GM21723 (cell line): ENCODE measurements around the gene REXO1.
"Not testable (repeated sequence)": the region's sequence is repeated elsewhere in the genome, so short reads cannot be mapped to it uniquely, and the experiment has no call there.

Source experiments
- ATAC-seq: cut with Tn5 transposase; IDR thresholded peaks from one replicate; pipeline ENCODE4 v1.9.1; 2021; ENCODE audit warnings: mild to moderate bottlenecking, moderate library complexity; ENCODE audit not compliant: unreplicated experiment

The REXO1 gene

DNA sequence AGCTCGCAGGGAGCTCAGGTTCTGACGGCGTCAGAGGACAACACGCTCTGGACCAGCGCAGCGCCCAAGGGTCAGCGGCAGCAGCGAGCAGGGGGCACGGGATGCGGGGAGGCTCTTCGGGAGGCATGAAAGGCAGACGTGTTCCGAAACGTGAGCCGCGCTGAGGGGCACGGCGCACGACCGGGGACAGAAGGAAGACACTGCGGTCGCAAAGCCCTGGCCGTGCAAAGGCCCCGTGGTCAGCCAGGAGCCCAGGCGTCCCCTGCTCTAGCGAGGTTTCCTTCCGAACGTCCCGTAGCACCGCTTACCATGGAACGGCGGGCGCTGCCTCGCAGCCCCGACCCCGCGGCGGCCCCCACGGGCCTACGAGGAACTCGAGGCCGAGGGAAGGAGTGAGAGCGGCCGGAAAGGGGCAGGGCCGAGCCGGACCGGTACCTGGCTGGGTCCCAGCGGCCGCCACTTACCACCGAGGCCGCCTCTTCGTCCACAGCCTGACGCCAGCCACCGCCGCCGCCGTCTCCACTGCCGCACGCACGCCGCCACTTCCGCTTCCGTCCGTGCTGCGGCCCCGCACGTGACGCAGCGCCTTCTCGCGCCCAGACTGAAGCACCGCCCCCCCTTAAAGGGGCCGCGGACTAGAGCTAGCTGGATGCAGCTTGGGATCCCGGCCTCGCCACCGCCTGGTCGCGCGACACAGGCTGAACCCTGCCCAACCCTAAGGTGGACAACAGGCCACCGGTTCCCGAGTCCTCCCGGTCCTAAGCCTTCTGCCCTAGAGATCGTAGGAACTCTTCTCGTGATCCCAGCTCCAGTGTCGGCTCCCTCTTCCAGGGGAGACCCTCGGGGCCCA, 27.6 kb upstream of the REXO1 start:
- ATAC-seq, result peak; percentile 85

DNA sequence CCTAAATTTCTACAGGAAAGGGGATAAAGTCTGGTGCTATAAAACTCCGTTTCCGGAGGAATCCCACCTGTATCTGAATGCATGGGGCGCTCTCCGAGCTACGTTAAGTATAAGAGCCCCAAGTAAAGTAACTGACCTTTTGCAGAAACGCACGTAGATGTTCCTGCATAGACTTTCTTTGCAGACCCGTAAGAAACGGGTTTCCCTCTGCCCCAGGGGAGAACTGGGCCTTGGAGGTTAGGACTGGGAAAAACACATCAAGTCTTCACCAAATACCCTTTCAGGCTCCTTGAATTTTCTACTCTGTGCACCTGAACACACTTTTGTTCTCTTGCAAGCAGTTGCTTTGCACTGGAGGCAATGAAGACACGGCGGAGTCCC, 27.0 kb upstream of the REXO1 start:
- ATAC-seq, result not testable (repeated sequence)

DNA sequence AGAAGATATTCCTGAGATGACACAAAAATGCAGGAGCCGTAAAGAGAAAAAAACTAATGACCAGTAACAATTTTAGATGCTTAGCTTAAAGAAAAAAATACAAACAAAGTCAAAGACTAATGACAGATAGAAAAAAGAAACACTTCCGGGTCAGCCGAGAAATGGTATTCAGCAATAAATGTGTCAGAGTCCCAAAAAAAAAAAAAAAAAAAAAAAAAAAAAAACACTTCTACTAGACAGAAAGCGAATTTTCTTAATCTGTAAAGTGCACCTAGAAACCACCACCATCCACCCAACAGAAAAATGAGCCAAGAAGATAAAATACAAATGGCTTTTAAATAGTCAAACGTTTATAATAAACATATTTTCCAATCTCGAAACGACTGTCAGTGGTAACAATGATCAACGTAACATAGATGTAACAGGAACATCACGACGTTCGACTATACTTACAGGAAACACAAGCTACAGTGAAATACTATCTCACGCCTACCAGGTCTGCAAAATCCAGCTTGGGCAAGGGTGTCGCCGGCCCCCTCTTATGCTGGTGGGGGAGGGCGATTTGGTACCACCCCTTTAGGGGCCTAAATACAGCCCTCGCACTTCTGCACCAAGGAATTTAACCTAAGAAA, 26.4 kb upstream of the REXO1 start:
- no peak for ATAC-seq

DNA sequence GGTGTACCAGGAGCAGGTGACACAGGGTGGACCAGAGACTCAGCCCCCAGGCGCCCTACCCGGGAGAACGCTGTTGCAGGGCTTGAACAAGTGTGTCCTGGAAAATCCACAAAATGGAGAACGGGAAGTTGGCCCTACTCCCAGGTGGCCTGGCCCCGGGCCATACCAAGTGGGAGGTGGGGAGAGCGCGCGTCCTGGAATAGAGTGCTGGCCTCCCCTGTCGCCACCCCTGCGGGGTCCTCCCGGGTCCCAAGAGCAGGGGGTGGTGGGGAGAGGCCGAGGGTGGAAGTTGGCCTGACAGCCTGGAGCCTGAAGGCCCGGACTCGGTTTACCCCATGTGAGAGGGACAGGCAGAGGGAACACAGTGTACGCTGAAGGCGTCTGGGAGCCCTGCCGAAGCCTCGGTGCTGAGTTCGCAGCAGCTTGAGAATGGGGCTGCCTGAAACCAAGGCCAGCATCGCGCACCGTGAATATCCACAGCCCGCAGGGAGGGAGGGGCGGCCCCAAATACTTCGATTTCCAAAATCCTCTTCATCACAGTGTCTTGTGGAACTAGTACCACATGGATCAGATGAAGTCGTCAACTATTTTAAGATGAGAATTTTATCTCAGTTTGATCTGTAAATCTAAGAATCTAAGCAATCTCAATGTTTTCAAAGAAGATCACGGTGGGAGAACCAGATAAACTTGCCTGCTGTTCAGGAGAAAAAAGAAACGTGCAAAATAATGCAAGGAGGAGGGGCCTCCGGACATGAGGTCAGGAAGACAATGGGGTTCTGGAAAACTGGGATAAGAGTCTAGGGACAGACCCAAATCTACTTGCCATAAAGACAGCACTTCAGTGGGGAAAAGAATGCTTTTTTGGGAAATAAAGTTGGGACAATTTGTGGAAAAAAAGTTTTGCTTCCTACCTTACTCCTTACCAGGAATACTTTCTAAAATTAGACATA, 25.5 kb upstream of the REXO1 start:
- no peak for ATAC-seq

DNA sequence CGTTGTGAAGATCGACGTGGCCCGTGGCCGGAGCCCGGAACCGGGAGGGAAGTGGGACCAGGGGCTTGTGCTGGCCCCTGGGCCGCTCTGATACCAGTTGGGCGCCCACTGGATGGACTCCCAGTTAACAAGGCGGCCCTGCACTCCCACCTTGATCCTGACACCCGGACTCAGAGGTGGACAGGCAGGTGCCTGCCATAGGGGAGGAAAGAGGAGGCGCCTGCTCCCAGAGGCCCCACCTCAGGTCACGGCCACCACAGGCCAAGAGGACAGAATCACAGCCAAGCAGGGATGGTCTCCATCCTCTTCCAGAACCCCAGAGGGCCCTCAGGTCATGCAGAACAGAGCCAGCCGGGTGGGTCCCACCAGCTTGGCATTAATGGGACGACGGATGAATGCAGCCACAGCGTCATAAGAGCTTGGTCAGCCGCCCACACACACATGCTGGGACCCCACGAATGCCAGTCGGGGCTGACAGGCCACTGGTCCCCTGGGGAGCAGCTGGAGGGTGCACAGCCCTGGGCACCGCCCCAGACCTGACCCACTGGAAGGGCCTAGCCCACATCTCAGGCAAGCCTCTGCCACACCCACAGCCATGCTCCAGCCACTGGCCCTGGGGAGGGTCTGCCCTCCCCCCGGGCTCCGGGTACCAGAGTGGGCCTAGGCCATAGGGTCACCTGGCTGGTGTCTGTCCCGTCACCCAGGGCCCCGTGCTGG, 24.7 kb upstream of the REXO1 start:
- no peak for ATAC-seq

DNA sequence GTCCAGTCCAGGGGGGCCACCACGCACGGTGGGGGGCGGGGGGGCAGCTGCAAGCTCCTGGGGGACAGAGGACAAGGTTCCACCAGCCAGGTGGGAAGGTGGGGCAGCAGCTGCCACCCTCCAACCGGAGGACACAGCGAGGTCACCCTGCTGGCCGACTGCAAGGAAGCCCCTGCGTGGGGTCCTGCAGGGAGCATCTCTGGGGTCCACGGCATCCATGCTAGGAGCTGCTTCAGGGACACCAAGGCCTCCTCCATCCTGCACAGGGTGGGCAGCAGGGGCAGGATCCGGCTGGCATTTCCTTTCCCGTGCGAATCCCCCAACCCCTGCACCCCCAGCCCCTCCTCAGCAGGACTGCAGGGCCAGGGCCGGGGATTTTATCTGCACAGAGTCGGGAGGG, 23.3 kb upstream of the REXO1 start:
- ATAC-seq, result no peak

DNA sequence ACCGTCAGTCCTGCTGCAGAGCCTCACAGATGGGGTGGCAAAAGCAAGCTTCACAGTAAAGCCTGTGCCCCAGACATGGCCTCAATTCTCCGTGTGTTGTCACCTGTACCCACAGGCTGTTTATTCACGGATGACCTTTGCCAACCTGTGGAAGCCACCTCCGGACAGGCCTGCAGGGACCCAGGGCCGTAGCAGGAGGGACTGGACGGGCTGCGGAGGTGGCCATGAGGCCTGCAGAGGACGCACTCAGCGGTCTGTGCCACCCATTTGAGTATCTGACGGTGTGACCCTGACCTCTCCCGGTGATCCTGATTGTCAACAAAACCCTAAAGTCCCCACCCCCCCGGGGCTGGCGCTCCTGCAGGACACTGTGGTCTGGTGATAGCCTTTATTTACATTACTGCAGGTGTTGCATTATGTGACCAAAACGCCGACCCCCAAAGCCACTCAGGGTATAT, 22.9 kb upstream of the REXO1 start:
- no peak for ATAC-seq

DNA sequence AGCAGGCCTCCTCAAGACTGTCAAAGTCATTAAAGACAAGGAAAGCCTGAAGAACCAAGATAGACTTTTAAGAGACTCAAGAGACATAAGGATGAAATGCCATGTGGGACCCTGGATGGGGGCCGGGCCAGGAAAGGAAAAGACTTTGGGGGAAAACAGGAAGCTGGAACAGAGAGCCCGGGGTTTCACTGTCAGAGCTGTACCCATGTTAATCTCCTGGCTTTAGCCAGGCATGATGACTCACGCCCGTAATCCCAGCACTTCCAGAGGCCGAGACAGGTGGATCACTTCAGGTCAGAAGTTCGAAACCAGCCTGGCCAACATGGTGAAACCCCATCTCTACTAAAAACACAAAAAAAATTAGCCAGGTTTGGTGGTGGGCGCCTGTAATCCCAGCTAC, 20.7 kb upstream of the REXO1 start:
- ATAC-seq, result no peak

DNA sequence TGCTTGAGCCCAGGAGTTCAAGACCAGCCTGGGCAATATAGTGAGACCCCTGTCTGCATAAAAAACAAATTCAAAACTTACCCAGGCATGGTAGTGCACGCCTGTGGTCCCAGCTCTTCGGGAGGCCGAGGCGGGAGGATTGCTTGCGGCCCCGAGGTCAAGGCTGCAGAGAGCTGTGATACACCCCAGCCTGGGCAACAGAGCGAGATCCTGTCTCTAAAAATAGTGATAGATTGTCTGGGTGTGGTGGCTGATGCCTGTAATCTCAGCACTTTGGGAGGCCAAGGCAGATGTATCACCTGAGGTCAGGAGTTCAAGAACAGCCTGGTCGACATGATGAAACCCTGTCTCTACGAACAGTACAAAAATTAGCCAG, 19.1 kb upstream of the REXO1 start:
- ATAC-seq, result no peak

DNA sequence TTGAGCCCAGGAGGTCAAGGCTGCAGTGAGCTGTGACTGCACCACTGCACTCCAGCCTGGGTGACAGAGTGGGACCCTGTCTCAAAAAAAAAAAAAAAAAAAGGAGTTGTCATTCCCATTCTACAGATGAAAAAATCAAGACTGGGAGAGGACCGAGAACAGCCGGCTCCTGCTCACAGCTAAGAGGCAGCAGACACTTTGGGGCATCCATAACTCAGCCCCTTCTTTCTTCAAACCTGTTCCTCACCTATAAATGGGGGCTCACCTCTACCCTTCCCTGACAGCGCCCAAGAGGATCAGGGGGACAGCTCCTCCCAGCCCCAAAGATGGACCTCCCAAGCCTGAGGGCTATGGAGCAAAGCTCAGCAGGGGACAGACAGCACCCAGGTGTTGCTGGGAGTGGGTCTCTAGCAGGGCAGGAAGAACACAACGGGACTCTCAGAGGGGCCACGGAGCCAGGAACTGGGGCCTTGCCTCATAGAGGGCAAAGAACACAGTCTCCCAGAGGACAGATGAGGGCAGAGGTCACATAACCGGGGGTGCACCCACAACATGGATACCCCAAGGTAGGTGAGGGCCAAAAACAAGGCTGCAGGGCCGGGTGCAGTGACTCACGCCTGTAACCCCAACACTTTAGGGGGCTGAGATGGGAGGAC, 18.5 kb upstream of the REXO1 start:
- ATAC-seq, result no peak

DNA sequence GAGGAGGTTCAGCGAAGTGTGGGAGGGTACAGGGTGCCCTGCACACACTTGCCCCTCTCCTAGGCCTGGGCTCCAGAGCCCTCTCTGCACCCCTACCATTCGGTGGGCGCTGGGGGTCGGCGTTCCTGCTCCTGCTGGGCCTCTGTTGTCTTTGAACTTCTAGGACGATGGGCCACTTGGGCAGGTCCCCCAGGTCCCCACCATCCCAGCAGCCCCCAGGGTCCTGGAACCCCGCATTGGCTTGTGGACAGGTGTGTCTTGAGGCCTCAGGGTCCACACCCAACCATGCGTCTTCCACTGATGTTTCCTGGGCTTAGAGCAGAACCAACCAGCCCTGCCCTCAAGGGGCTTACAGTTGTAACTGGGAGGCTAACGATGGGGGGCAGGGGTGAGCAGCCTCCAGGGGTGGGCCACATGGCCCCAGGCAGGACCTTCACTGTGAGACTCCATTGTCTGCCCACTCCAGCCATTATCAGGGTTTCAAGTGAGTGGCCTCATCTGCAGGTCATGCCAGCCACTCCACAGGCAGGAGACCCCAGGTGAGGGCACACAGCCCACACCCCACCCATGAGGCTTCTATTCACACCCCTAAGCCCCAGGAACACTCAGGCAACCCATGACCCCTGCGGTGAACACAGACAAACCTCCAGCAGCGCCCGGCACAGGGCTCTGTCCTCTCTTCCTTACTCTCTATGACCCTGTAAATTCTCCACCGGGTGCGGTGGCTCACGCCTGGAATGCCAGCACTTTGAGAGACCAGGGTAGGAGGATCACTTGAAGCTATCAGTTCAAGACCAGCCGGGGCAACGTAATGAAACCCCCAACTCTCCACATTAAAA, 17.1 kb upstream of the REXO1 start:
- ATAC-seq, result no peak

DNA sequence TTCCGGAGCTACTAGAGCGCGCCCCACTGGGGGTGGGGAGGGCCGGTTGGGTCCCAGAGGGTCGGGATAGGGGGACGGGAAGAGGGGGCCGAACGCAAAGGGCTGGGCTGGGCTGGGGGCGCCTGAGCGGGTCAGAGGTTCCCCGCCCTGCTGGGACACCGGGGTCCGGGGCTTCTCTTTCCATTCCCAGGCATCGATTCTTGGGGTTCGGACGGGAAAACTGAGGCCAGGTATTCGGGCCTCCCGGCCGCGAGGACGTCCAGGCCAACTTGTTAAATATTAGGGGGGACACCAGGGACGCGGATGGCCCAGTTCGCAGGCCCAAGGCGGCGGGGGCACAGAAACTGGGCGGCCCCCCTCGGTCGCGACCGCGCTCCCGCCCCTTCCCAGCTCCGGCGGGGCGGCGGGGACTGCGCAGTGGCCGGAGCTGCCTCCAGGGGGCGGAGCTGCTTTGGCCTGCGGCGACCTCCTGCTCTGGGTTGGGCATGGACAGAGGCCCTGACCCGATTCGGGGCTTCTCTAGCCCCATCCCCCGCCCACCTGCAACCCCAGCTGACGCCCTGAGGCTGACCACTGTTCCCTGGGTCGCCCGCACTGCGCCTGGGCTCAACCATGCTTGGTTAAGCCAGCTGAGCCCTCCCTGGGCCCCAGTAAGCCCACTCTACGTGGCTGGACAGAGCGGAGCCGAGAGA, 16.3 kb upstream of the REXO1 start:
- ATAC-seq, result peak; percentile 39

DNA sequence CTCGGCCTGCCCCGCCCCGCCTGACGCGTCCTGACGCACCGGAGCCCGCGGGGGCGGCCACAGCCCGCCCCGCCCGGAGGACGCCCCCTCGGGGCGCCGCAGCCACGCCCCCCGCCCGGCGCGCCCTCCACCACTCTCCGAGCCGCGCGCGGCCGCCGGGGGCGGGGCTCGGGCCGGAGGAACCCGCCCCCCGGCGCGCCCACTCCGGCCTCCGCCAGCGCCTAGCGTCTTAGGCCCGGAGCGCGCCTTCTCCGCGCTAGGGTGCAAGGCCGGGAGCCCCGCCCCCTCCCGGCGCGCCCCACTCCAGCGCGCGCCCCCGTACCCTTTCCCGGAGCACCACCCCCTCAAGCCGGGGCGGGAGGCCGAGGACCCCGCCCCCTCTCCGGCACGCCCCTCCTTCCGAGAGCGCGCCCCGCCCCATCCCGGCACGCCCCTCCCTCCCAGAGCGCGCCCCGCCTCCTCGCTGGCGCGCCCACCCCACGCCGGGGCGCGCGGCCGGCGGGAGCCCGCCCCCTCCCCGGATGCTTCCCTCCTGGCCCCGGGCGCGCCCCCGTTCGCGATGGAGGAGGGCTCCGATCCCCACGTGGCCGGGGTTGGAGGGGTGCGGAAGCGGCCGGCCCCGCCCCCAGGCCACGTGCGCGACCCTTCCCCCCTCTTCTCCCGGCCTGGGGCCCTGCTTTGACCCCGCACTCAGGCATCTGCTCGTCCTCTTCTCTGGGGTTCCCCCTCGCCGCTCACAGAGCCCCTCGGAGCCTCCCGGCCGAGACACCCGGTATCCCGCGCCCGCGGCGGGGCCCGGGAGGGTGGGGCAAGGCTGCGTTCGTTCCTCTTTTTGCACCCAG, 15.6 kb upstream of the REXO1 start:
- peak; percentile 48 for ATAC-seq

DNA sequence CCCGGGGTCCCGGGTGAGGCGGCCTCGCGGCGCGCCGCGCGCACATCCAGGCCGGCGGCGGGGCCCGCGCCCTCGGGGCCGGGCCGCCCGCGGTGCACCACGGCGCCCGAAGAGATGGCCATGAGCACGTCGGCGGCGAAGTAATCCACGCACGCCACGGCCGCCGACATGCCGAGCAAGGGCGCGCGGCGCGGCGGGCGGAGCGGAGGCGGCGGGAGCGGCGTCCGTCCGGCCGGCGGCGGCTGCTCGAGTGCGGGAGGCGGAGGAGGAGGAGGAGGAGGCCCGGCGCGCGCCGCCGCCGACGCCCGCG, 15.0 kb upstream of the REXO1 start, which contains the start of gene KLF16:
Gene KLF16 (minus strand): TSS at position 252 of the 310 bp plus-strand sequence. CDS start 82 bp downstream, at position 170.
- ATAC-seq, result no peak

DNA sequence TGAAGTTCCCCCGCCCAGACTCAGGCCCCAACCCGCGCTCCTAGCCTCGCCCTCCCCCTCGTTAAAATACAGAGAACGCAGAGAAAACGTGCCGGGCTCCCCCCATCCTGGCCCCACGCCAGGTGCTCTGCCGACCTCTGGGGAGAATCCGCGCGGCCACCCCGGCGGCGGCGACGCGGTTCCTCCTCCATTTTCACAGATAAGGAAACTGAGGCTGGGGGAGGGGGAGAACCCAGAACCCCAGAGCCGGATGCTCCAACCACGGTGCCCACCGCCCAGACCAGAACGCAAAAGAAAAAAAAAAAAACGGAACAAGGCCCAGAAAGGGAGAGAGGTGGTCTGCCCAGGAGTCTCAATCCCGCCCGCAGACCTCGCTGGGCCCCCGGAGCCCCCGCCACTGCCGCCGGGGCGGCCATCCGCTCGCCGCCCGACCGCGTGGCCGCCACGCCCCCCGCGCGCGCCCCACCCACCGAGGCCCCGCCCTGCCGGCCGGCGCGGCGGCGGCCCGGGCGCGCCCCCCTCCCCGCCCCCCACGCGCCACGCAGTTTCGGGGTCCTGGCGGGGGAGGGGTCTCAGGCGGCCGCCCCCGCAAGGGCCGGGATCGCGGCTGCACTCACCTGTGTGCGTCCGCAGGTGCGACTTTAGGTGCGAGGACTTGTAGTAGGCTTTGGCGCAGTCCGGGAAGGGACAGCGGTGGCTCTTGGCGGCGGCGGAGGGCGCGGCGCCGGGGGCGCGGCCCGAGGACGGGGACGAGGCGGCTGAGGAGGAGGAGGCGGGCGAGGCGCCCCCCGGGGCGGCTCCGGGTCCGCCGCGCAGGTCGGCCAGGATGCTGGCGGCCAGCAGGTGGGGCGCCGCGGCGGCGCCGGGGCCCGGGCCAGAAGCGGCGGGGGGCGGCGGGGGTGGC, 14.4 kb upstream of the REXO1 start:
- no peak for ATAC-seq

DNA sequence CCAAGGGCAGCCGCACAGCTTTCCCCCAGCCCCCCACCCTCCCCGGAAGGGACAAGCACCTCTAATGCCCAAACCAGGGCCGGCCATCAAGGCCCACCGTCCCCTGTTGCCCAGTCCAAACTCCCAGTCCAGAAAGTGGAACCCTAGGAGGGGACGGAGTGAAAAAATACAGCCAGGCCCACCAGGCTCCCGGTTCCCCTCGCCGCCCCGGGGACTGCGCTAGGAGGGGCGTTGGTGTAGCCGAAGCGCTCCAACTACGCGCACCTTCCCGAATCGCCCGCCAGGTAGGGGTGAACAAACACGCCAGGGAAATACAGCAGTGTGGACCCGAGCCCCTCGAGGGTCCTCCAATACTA, 13.8 kb upstream of the REXO1 start:
- ATAC-seq, result no peak

DNA sequence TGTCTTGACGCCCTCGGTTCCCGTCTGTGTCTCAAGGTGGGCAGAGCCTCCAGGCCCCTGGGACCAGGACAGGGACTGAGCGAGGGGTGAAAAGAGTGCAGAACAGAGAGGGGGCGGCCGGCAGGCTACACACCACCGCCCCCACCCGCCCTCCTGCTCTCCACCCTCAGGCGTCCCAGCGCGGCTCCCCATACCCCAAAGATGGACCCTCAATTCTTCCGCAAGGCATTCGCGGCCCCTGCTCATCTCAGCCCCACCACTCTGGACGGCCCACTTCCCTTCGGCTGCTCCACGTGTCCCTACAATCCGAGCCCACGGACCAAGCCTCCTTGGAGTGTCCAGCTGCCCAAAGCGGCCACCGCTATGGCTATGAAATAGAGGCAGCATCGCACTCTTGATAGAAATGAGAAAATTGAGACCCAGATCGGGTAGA, 13.3 kb upstream of the REXO1 start:
- no peak for ATAC-seq
